ENCODE measurements around the gene DNAJC28.

DNA sequence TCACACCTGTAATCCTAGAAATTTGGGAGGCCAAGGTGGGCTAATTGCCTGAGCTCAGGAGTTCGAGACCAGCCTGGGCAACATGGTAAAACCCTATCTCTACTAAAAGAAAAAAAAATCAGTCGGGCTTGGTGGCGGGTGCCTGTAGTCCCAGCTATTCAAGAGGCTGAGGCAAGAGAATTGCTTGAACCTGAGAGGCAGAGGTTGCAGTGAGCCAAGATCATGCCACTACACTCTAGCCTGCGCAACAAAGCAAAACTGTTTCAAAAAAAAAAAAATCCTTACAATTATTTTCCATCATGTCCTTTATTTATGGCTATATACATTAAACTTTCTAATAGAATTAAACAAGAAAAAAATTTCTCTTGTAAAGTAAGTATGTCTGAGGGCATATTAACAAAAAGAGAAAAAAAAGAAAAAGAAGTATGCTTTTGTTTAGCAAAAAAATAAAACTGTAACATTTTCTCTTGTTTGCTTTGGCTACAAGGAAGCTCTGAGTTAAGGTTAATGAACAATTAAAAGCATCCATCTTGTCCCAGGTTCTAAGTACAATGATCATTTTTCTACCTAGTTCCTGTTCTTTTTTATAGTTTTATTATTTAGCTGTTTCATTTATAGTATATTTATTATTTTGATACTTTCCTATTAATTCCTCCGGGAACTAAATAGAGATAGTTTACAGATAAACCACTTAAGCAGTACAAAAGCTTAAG lies 29.8 kb downstream of the DNAJC28 start:
- TF ChIP-seq, protein P1, sequence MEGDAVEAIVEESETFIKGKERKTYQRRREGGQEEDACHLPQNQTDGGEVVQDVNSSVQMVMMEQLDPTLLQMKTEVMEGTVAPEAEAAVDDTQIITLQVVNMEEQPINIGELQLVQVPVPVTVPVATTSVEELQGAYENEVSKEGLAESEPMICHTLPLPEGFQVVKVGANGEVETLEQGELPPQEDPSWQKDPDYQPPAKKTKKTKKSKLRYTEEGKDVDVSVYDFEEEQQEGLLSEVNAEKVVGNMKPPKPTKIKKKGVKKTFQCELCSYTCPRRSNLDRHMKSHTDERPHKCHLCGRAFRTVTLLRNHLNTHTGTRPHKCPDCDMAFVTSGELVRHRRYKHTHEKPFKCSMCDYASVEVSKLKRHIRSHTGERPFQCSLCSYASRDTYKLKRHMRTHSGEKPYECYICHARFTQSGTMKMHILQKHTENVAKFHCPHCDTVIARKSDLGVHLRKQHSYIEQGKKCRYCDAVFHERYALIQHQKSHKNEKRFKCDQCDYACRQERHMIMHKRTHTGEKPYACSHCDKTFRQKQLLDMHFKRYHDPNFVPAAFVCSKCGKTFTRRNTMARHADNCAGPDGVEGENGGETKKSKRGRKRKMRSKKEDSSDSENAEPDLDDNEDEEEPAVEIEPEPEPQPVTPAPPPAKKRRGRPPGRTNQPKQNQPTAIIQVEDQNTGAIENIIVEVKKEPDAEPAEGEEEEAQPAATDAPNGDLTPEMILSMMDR (IDR thresholded peaks at IDR 0.05) = no peak
- no peak for TF ChIP-seq POLR2A (IDR thresholded peaks at IDR 0.05)

All from thyroid gland (tissue), 4 donors.